Measurements from ENCODE around the gene ECE1. TPM values are rescaled to one million over a fixed set of nuclear protein-coding genes. Genes with fewer than 3 reads are reported as not detected.

The ECE1 gene
- total RNA-seq, 1 donor from 2014 or later = 209 TPM

DNA sequence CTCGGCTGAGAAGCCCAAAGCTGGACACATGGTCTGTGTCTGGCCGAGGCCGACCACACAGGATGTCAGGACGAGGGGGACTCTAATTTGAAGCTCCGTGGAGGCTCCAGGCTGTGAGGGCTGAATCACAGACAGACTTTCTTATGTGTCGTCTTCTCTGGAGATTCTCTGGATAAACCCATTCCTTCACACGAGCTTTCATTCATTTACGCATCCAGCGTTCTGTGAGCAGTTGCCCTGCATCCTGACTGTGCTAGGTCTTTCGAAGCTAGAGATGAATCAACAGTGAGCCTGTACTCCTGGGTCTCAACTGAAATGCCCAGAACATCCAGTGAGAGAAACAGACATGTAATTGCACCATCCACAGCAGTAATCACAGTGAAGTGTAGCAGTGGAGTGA is 49.6 kb downstream of the ECE1 start:
- peaks cover 94% of the 10 kb centered on the region for H3K36me3 Mint-ChIP-seq (ENCODE audit: low read depth)
- TF ChIP-seq, protein P1, sequence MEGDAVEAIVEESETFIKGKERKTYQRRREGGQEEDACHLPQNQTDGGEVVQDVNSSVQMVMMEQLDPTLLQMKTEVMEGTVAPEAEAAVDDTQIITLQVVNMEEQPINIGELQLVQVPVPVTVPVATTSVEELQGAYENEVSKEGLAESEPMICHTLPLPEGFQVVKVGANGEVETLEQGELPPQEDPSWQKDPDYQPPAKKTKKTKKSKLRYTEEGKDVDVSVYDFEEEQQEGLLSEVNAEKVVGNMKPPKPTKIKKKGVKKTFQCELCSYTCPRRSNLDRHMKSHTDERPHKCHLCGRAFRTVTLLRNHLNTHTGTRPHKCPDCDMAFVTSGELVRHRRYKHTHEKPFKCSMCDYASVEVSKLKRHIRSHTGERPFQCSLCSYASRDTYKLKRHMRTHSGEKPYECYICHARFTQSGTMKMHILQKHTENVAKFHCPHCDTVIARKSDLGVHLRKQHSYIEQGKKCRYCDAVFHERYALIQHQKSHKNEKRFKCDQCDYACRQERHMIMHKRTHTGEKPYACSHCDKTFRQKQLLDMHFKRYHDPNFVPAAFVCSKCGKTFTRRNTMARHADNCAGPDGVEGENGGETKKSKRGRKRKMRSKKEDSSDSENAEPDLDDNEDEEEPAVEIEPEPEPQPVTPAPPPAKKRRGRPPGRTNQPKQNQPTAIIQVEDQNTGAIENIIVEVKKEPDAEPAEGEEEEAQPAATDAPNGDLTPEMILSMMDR (IDR thresholded peaks at IDR 0.05) = no peak
- intact Hi-C loops (cut with micrococcal nuclease) = no loop called here
- no peaks in the 10 kb centered on the region for H3K27me3 Mint-ChIP-seq
- no peak overlapping the region for H3K27ac Mint-ChIP-seq
- H3K4me1 Mint-ChIP-seq = no peaks in the 10 kb centered on the region
- CTCF ChIA-PET = interaction anchor here (1.1 to 2.7 kb wide), 2 partner anchors 8 to 128 kb away, joined by 3 to 8 read pairs; no protein-coding TSS in a partner anchor
- H3K4me3 Mint-ChIP-seq = no peak overlapping the region
- no peak for DNase-seq
- no peak for ATAC-seq (ENCODE audit: low read depth)
- H3K9me3 Mint-ChIP-seq = peaks cover 2% of the 10 kb centered on the region
- POLR2A ChIA-PET = interaction anchor here (0.6 to 0.7 kb wide), 2 partner anchors 34 to 825 kb away, joined by 4 to 5 read pairs; no protein-coding TSS in a partner anchor

DNA sequence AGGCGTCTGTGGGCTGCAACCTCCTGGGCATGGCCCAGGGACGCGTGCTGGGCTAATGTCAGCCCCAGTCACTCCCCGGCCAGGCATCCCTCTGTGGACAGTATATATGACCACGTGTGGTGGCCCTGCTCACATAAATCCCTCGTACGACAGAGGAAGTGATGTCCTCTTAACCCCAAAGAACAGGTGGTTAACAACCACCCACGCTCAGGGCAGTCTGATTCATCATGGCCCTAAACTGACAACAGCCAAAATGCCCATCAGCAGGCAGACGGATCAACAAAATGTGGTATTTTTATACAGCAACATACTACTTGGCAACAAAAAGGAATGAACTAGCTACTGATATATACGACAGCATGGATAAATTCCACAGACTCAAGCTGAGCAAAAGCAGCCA is 51.0 kb downstream of the ECE1 start:
- ChIA-PET CTCF (interaction anchor here (2.7 kb wide), 1 partner anchor 129 kb away, joined by 8 read pairs; no protein-coding TSS in a partner anchor), POLR2A (no interaction called here)
- DNase-seq = no peak
- ATAC-seq (ENCODE audit: low read depth) = no peak
- Mint-ChIP-seq H3K36me3 (ENCODE audit: low read depth) (peaks cover 93% of the 10 kb centered on the region), H3K27ac (no peak overlapping the region), H3K27me3 (no peaks in the 10 kb centered on the region), H3K9me3 (no peaks in the 10 kb centered on the region), H3K4me1 (no peaks in the 10 kb centered on the region), H3K4me3 (no peak overlapping the region)
- TF ChIP-seq, protein P1 (IDR thresholded peaks at IDR 0.05) = no peak
- intact Hi-C loops (cut with micrococcal nuclease) = no loop called here

DNA sequence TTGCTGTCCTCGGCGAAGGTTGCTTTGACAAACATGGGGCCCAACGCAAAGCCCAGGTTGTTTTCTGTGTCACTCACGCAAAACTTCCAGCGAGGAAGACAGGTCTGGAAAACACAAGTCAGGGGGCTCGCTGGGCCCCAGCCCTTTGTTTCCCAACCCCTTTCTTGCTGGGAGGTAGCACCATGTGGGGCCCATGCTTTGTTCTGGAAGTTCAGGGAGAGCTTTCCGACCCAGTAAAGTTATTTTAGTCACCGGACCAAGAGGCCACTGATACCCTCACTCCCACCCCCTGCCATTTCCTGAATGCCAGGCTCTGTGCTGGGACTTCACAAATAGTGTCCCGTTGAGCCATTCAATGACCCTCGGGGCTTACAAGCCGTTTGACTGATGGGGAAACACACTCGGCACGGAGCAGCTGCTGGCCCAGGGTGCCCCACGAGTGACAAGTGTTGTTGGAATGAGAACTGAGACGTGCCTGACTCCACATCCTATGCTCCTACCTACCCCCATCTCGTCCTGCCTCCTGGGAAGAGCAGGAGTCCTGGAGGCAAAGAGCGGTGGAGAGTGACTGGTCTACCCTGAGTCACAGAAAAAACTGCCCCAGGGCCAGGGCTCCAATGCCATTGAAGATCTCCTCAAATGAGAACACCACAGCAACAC is 52.0 kb downstream of the ECE1 start:
- H3K27ac Mint-ChIP-seq = no peak overlapping the region
- no peak for ATAC-seq (ENCODE audit: low read depth)
- POLR2A ChIA-PET = no interaction called here

DNA sequence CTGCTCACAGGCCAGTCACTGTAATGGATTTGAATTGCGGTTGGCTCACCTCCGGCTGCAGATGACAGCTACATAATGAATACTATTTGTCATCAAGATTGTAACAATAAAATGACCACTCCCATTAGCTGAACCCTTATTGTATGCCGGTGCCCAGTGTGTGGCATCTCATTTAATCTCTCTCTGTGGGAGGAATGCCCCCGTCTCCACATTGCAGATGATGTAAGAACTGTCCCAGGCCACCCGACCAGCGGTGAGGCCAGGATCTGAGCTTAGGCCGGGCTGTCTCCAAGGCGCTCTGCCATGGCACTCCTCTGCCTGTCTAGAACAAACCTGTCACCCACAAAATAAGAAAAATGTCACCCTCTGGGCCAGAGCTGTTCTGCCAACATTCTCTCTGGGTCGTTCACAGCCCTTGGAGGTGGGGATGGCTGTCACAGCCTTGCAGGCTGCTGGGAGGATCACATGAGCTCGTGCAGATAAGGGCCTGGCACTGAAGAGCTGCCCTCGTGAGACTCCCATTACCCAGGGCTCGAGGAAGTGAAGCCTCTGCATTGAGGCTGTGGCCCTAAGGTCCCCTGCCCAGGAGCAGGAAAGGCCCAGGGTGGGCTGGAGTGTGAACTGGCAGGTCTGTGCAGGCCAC is 52.7 kb downstream of the ECE1 start:
- intact Hi-C loops (cut with micrococcal nuclease) = no loop called here
- TF ChIP-seq, protein P1 (IDR thresholded peaks at IDR 0.05) = no peak
- Mint-ChIP-seq H3K9me3 (no peaks in the 10 kb centered on the region), H3K36me3 (ENCODE audit: low read depth) (peaks cover 92% of the 10 kb centered on the region), H3K4me1 (no peaks in the 10 kb centered on the region), H3K27me3 (no peaks in the 10 kb centered on the region), H3K4me3 (no peak overlapping the region), H3K27ac (no peak overlapping the region)
- CTCF ChIA-PET = interaction anchor here (1.2 to 1.6 kb wide), 2 partner anchors 18 to 132 kb away, joined by 6 to 10 read pairs; no protein-coding TSS in a partner anchor
- no peak for DNase-seq
- no peak for ATAC-seq (ENCODE audit: low read depth)
- POLR2A ChIA-PET = no interaction called here

More for the DNA sequence above, 52.0 kb downstream of the ECE1 start:
- no peaks in the 10 kb centered on the region for H3K4me1 Mint-ChIP-seq
- no peaks in the 10 kb centered on the region for H3K9me3 Mint-ChIP-seq
- no peak overlapping the region for H3K4me3 Mint-ChIP-seq
- peaks cover 91% of the 10 kb centered on the region for H3K36me3 Mint-ChIP-seq (ENCODE audit: low read depth)
- no peaks in the 10 kb centered on the region for H3K27me3 Mint-ChIP-seq
- TF ChIP-seq, protein P1 (IDR thresholded peaks at IDR 0.05) = no peak
- intact Hi-C loops (cut with micrococcal nuclease) = no loop called here
- CTCF ChIA-PET = interaction anchor here (1.6 to 2.7 kb wide), 2 partner anchors 130 to 131 kb away, joined by 8 to 10 read pairs; no protein-coding TSS in a partner anchor
- no peak for DNase-seq

DNA sequence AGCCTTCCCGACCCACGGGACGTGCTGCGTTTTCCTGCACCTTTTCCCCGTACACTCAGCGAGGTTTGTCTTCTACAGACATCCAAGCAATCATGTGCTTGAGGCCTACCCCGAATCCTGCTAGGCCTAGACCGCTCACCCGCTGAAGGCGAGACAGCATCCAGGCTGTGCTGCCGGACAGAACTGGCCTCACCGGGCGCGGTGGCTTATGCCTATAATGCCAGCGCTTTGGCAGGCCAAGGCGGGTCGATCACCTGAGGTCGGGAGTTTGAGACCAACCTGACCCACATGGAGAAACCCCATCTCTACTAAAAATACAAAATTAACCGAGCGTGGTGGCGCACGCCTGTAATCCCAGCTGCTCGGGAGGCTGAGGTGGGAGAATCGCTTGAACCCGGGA is 54.1 kb downstream of the ECE1 start:
- Mint-ChIP-seq H3K9me3 (no peaks in the 10 kb centered on the region), H3K36me3 (ENCODE audit: low read depth) (peaks cover 89% of the 10 kb centered on the region), H3K27ac (no peak overlapping the region), H3K27me3 (no peaks in the 10 kb centered on the region), H3K4me1 (no peaks in the 10 kb centered on the region), H3K4me3 (no peak overlapping the region)
- TF ChIP-seq, protein P1 (IDR thresholded peaks at IDR 0.05) = no peak
- intact Hi-C loops (cut with micrococcal nuclease) = no loop called here
- ATAC-seq (ENCODE audit: low read depth) = no peak
- no peak for DNase-seq
- CTCF ChIA-PET = interaction anchor here (5.4 kb wide), 1 partner anchor 132 kb away, joined by 105 read pairs; no protein-coding TSS in a partner anchor
- POLR2A ChIA-PET = no interaction called here
